ENCODE results near the gene LRRC10B. TPM values are rescaled to one million over a fixed set of nuclear protein-coding genes. Genes with fewer than 3 reads are reported as not detected.

The LRRC10B gene
- total and polyA plus RNA-seq, 2 of the 8 experiments (the other 6 are each of a cell fraction or from before 2014, with no cell fraction given): 0.47 to 0.71 TPM

- CTCF ChIA-PET (ENCODE audit: partially characterized antibody): interaction anchor here (0.9 to 23.7 kb wide), 10 partner anchors 11 to 117 kb away, joined by 3 to 330 read pairs (median 10); no protein-coding TSS in a partner anchor
- TF ChIP-seq HDAC2 (IDR thresholded peaks at IDR 0.05; ENCODE audit: borderline replicate concordance in 1 of 2, low read depth in 2 of 2, low read length in 2 of 2): no peak
- no peak for TF ChIP-seq SP4 (IDR thresholded peaks at IDR 0.05; ENCODE audit: low read length)
- TF ChIP-seq ATF2 (IDR thresholded peaks at IDR 0.05; ENCODE audit: low read length): no peak
- TF ChIP-seq NRF1 (IDR thresholded peaks at IDR 0.05; ENCODE audit: low read depth, low read length): no peak
- no peak for TF ChIP-seq KDM4A (IDR thresholded peaks at IDR 0.05; ENCODE audit: low read depth, low read length, severe bottlenecking)
- TF ChIP-seq POU5F1 (IDR thresholded peaks at IDR 0.05; ENCODE audit: low read depth, low read length): no peak
- TF ChIP-seq CEBPB (IDR thresholded peaks at IDR 0.05; ENCODE audit: low read depth, low read length): no peak
- TF ChIP-seq ASH2L (IDR thresholded peaks at IDR 0.05; ENCODE audit: low read length): no peak
- no peak for TF ChIP-seq KDM1A (IDR thresholded peaks at IDR 0.05; ENCODE audit: borderline replicate concordance, low read length)
- no peak for TF ChIP-seq JUN (IDR thresholded peaks at IDR 0.05; ENCODE audit: low read depth, low read length)
- no peak for TF ChIP-seq ATF3 (IDR thresholded peaks at IDR 0.05; ENCODE audit: insufficient read depth, low read depth, low read length)
Observed at GRCh38 chr11:61552108-61552635, 43.6 kb downstream of the LRRC10B start.

More at GRCh38 chr11:61552108-61552635, 43.6 kb downstream of the LRRC10B start:
- H2BK15ac ChIP-seq (ENCODE audit: low read length): 0 out of 2 replicates have a peak overlapping the region, but pooled peaks have one; percentile 10
- H3K23me2 ChIP-seq (ENCODE audit: low read depth, low read length): peaks cover 9% of the 10 kb centered on the region
- H3K4me1 ChIP-seq (replicated peaks in 1 of 4; ENCODE audit: control insufficient read depth in 3 of 4, insufficient read depth in 4 of 4, low read length in 3 of 4): peaks cover 0 to 31% (median 14%) of the 10 kb centered on the region in 4 experiments; a peak in 5 of 7 replicates
- H2BK120ac ChIP-seq (replicated peaks; ENCODE audit: low read depth, low read length): no peak overlapping the region
- H3K9me3 ChIP-seq (ENCODE audit: insufficient read depth in 2 of 2, low read depth in 1 of 2, low read length in 1 of 2): no peaks in the 10 kb centered on the region
- no peak overlapping the region; the same call in 1 of the 2 replicates for H2BK5ac ChIP-seq (ENCODE audit: low read depth, low read length)
- no peak overlapping the region for H2AFZ ChIP-seq (ENCODE audit: low read length)
- peaks cover 0 to 21% (median 20%) of the 10 kb centered on the region in 4 experiments; a peak in 6 of 7 replicates for H3K27me3 ChIP-seq (replicated peaks in 1 of 4; ENCODE audit: control insufficient read depth in 3 of 4, extremely low read depth in 1 of 4, insufficient read depth in 3 of 4, low read length in 3 of 4)
- no peaks in the 10 kb centered on the region for H3K36me3 ChIP-seq (ENCODE audit: control insufficient read depth in 2 of 4, insufficient read depth in 4 of 4, low read length in 3 of 4)
- H3K56ac ChIP-seq (replicated peaks; ENCODE audit: insufficient read length, low read depth, low read length): no peak overlapping the region
- H3K9ac ChIP-seq (replicated peaks in 1 of 4; ENCODE audit: extremely low read depth in 1 of 4, low read depth in 3 of 4, low read length in 3 of 4): no peak overlapping the region
- no peak overlapping the region; the same call in 1 of the 2 replicates for H3K18ac ChIP-seq (ENCODE audit: extremely low read depth, low read length)
- H3K79me2 ChIP-seq (ENCODE audit: control insufficient read depth in 1 of 2, insufficient read depth in 2 of 2, low read length in 2 of 2): no peaks in the 10 kb centered on the region
- no peak overlapping the region for H3K23ac ChIP-seq (ENCODE audit: insufficient read length)
- no peak overlapping the region for H3K14ac ChIP-seq (ENCODE audit: insufficient read length)
- no peak overlapping the region for H4K5ac ChIP-seq (ENCODE audit: insufficient read length, low read depth, low read length)
- no peak overlapping the region for H3K27ac ChIP-seq (ENCODE audit: low read depth, low read length)
- H3K4ac ChIP-seq (replicated peaks; ENCODE audit: insufficient read length, low read depth, low read length): no peak overlapping the region
- H3K79me1 ChIP-seq (ENCODE audit: low read depth, low read length): no peaks in the 10 kb centered on the region
- H2AK5ac ChIP-seq (ENCODE audit: low read depth, low read length): no peak overlapping the region
- H4K8ac ChIP-seq (ENCODE audit: extremely low read depth, insufficient read depth, low read length): peak overlapping the region; percentile 9; the same call in 1 of the 2 replicates
- H2BK12ac ChIP-seq (ENCODE audit: low read depth, low read length): no peak overlapping the region
- H3K4me2 ChIP-seq (ENCODE audit: insufficient read depth in 1 of 2, low read depth in 2 of 2, low read length in 2 of 2): no peak overlapping the region
- no peak overlapping the region for H2BK20ac ChIP-seq (ENCODE audit: low read length)
- H3K4me3 ChIP-seq (ENCODE audit: extremely low read depth in 1 of 4, insufficient read depth in 2 of 4, low read depth in 3 of 4, low read length in 4 of 4): no peak overlapping the region
- FAIRE-seq (no peak), DNase-seq (ENCODE audit: low read depth in 1 of 2, low spot score in 2 of 2) (no peak)
- 93% methylated on average over 12 of the region's 13 CpGs; no CpG with 5 or more reads in 1 of the 2 experiments for WGBS, 2 experiments (ENCODE audit: extremely low coverage in 1 of 2, insufficient coverage in 1 of 2, insufficient read length in 1 of 2, insufficient replicate concordance in 2 of 2, low coverage in 1 of 2, low lambda C conversion rate in 2 of 2, missing lambda C conversion rate in 1 of 2)
- no peak overlapping the region for H4K91ac ChIP-seq (replicated peaks; ENCODE audit: insufficient read length, low read length)
- POLR2A ChIA-PET (ENCODE audit: partially characterized antibody): interaction anchor here (0.9 to 1.3 kb wide), 3 partner anchors 10 to 124 kb away, joined by 3 to 4 read pairs (median 4); no protein-coding TSS in a partner anchor
- H4K20me1 ChIP-seq (replicated peaks in 1 of 2; ENCODE audit: control insufficient read depth in 1 of 2, insufficient read depth in 2 of 2, low read length in 2 of 2): peaks cover 4 to 14% of the 10 kb centered on the region in 2 experiments
